ENCODE results near the gene TOMM7.

GRCh38 chr7:22855049-22855392 lies 32.4 kb upstream of the TOMM7 start:
- TF ChIP-seq CTCF (IDR thresholded peaks at IDR 0.05), result no peak
- TF ChIP-seq POLR2A (IDR thresholded peaks at IDR 0.05), result no peak
